Hepatocyte (in vitro differentiated cells): ENCODE measurements around the gene KLHL1. TPM values are rescaled to one million over a fixed set of nuclear protein-coding genes. Genes with fewer than 3 reads are reported as not detected.
A peak's percentile ranks its signal among the peaks of the same experiment; 100 is the strongest.

Source experiments
- DNase-seq: peaks from one replicate; pipeline ENCODE4 v3.0.0-alpha.2; 2016; ENCODE audit warnings: low spot score
- H2AFZ ChIP-seq: fragments of 200-600 bp; sonication (generic); 2 replicates; pipeline ENCODE4 v1.6.0; 2016; ENCODE audit warnings: antibody characterized with exemption, mild to moderate bottlenecking
- H3K27ac ChIP-seq: fragments of 200-600 bp; sonication (generic); 2 replicates; pipeline ENCODE4 v1.5.1; 2016; ENCODE audit warnings: mild to moderate bottlenecking
- H3K27me3 ChIP-seq: fragments of 200-600 bp; sonication (generic); 2 replicates; pipeline ENCODE4 v1.6.1; 2016
- H3K36me3 ChIP-seq: fragments of 200-600 bp; sonication (generic); replicated peaks from 2 replicates; pipeline ENCODE4 v1.5.1; 2016; ENCODE audit warnings: low read depth; ENCODE audit not compliant: insufficient read depth
- H3K4me1 ChIP-seq: fragments of 200-600 bp; sonication (generic); 2 replicates; pipeline ENCODE4 v1.5.1; 2016; ENCODE audit warnings: mild to moderate bottlenecking, moderate library complexity; ENCODE audit not compliant: insufficient read depth
- H3K4me2 ChIP-seq: fragments of 200-600 bp; sonication (generic); 2 replicates; pipeline ENCODE4 v1.6.0; 2016
- H3K4me3 ChIP-seq: fragments of 200-600 bp; sonication (generic); 2 replicates; pipeline ENCODE4 v1.5.1; 2016; ENCODE audit warnings: mild to moderate bottlenecking
- H3K79me2 ChIP-seq: fragments of 200-600 bp; sonication (generic); 2 replicates; pipeline ENCODE4 v1.6.0; 2017; ENCODE audit warnings: mild to moderate bottlenecking
- H3K9me2 ChIP-seq: fragments of 200-600 bp; sonication (generic); replicated peaks from 2 replicates; pipeline ENCODE4 v1.6.0; 2017; ENCODE audit warnings: mild to moderate bottlenecking; ENCODE audit not compliant: insufficient read depth
- H3K9me3 ChIP-seq: fragments of 200-600 bp; sonication (generic); 2 replicates; pipeline ENCODE4 v1.5.1; 2016; ENCODE audit warnings: low read depth, mild to moderate bottlenecking
- H4K20me1 ChIP-seq: fragments of 200-600 bp; sonication (generic); 2 replicates; pipeline ENCODE4 v1.6.0; 2016; ENCODE audit warnings: mild to moderate bottlenecking; ENCODE audit not compliant: insufficient read depth, poor library complexity, severe bottlenecking
- EZH2 ChIP-seq: fragments of 200-600 bp; sonication (generic); IDR thresholded peaks from 2 replicates; pipeline ENCODE4 v1.6.1; 2016; ENCODE audit warnings: antibody characterized with exemption, mild to moderate bottlenecking, borderline replicate concordance
- EZH2phosphoT487 ChIP-seq: fragments of 200-600 bp; sonication (generic); IDR thresholded peaks from one replicate; pipeline ENCODE4 v1.6.1; 2018; ENCODE audit warnings: antibody characterized with exemption, mild to moderate bottlenecking, low read depth, moderate library complexity; ENCODE audit not compliant: unreplicated experiment, severe bottlenecking
- WGBS: methylation state at CpG from one replicate; pipeline ENCODE4 v1.1.6; 2016; ENCODE audit warnings: low lambda C conversion rate; ENCODE audit errors: missing lambda C conversion rate; 5-methylcytosine and 5-hydroxymethylcytosine counted together
- polyA plus RNA-seq: library from polyadenylated mRNA; unstranded; fragments of >200 nt; fragmentation: Nextera tagmentation; extraction: Ambion mirVana; gene quantifications from 2 replicates; pipeline ENCODE4 v1.2.1, GENCODE V29; 2016
- total RNA-seq: library from RNA; depleted of rRNA; stranded (reverse); fragments of >200 nt; gene quantifications from 2 replicates; pipeline ENCODE4 v1.2.3, GENCODE V29; 2014
- TF ChIP-seq, protein P1 (sequence below): fragments of 200-600 bp; sonication (generic); IDR thresholded peaks from 2 replicates; pipeline ENCODE4 v1.5.1; 2016; ENCODE audit warnings: antibody characterized with exemption, mild to moderate bottlenecking; ENCODE audit not compliant: poor library complexity

KLHL1 gene
- total and polyA plus RNA-seq, 2 experiments from 2014 or later: 1.2 TPM

DNA sequence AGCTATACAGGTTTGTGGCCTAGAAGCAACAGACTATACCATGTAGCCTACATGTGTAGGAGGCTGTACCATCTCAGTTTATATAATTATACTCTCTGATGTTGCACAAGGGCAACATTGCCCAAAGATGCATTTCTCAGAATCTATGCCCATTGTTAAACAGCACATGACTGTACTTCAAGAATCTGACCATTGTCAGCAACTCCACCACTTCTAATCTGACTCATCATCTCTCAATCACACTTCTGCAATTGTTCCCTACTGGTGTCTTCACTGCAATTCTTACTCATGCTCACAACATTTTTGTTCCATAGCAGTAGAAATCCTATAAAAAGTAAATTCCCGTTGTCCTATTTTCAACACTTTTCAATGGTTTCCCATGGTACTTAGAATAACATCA is 64.6 kb downstream of the KLHL1 start:
- H3K9me3 ChIP-seq: no peaks in the 10 kb centered on the region
- no peak for TF ChIP-seq EZH2
- TF ChIP-seq EZH2phosphoT487: no peak
- TF ChIP-seq, protein P1, sequence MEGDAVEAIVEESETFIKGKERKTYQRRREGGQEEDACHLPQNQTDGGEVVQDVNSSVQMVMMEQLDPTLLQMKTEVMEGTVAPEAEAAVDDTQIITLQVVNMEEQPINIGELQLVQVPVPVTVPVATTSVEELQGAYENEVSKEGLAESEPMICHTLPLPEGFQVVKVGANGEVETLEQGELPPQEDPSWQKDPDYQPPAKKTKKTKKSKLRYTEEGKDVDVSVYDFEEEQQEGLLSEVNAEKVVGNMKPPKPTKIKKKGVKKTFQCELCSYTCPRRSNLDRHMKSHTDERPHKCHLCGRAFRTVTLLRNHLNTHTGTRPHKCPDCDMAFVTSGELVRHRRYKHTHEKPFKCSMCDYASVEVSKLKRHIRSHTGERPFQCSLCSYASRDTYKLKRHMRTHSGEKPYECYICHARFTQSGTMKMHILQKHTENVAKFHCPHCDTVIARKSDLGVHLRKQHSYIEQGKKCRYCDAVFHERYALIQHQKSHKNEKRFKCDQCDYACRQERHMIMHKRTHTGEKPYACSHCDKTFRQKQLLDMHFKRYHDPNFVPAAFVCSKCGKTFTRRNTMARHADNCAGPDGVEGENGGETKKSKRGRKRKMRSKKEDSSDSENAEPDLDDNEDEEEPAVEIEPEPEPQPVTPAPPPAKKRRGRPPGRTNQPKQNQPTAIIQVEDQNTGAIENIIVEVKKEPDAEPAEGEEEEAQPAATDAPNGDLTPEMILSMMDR: no peak

DNA sequence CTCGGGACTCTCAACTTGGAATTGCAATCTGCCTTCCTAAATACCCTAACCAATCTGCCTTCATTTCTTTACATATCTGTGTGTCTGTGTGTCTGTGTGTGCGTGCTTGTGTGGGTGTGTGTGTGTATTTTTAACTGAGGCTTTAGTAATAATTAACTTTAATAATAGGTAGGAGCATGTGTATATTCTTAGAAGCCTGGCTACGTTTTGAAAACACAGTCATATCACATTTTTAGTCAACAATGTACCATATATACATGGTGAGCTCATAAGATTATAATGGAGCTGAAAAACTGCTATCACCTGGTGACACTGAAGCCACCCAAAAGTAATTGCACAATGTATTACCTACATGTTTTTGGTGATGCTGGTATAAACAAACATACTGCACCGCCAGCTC is 66.1 kb downstream of the KLHL1 start:
- TF ChIP-seq, protein P1: no peak
- TF ChIP-seq EZH2: no peak
- no peak for TF ChIP-seq EZH2phosphoT487
- peak; percentile 2 for DNase-seq

More for the DNA sequence above, 64.6 kb downstream of the KLHL1 start:
- H2AFZ ChIP-seq: no peak overlapping the region
- H3K36me3 ChIP-seq: no peaks in the 10 kb centered on the region
- no peaks in the 10 kb centered on the region for H3K4me1 ChIP-seq
- H3K27me3 ChIP-seq: no peaks in the 10 kb centered on the region
- no peak overlapping the region for H3K27ac ChIP-seq
- no peaks in the 10 kb centered on the region for H4K20me1 ChIP-seq
- no peak for DNase-seq
- H3K4me2 ChIP-seq: no peak overlapping the region
- no peak overlapping the region for H3K4me3 ChIP-seq
- WGBS: 75% methylated on average over 1 of the region's 1 CpG
- no peaks in the 10 kb centered on the region for H3K79me2 ChIP-seq
- H3K9me2 ChIP-seq: no peaks in the 10 kb centered on the region

DNA sequence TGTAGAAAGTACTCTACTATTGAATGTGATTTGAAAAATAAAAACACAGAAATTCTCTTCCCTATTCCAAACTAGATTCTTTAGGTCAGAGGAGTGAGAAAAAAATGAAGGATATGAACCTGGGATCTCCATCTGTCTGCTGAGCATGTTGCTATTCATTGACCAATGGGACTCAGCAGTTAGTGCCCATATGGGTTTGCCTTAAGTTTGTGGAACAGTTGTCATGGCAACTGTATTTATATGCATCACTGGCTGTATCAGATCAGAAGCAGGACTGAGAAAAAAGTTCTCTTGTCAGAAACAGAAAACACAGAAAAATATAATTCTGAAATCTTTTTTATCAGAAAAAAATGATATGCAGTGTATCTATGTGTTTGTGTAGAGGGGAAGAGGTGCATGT is 74.0 kb downstream of the KLHL1 start:
- H3K36me3 ChIP-seq: no peaks in the 10 kb centered on the region
- DNase-seq: no peak
- H3K27me3 ChIP-seq: no peaks in the 10 kb centered on the region
- no peaks in the 10 kb centered on the region for H3K9me2 ChIP-seq
- no peaks in the 10 kb centered on the region for H3K4me1 ChIP-seq
- H3K27ac ChIP-seq: no peak overlapping the region
- no peak overlapping the region for H2AFZ ChIP-seq
- H3K4me3 ChIP-seq: no peak overlapping the region
- no peak overlapping the region for H3K4me2 ChIP-seq
- no peaks in the 10 kb centered on the region for H3K79me2 ChIP-seq
- no peaks in the 10 kb centered on the region for H3K9me3 ChIP-seq
- TF ChIP-seq, protein P1: no peak
- TF ChIP-seq EZH2: no peak
- no peak for TF ChIP-seq EZH2phosphoT487
- H4K20me1 ChIP-seq: no peaks in the 10 kb centered on the region

More for the DNA sequence above, 66.1 kb downstream of the KLHL1 start:
- WGBS: 66% methylated on average over 4 of the region's 4 CpGs
- Histone ChIP-seq H3K79me2 (no peaks in the 10 kb centered on the region), H2AFZ (no peak overlapping the region), H3K27me3 (no peaks in the 10 kb centered on the region), H3K9me2 (no peaks in the 10 kb centered on the region), H4K20me1 (no peaks in the 10 kb centered on the region), H3K36me3 (no peaks in the 10 kb centered on the region), H3K4me3 (no peak overlapping the region), H3K27ac (peak overlapping the region; percentile 53), H3K4me2 (peak overlapping the region; percentile 36), H3K9me3 (no peaks in the 10 kb centered on the region), H3K4me1 (no peaks in the 10 kb centered on the region)

DNA sequence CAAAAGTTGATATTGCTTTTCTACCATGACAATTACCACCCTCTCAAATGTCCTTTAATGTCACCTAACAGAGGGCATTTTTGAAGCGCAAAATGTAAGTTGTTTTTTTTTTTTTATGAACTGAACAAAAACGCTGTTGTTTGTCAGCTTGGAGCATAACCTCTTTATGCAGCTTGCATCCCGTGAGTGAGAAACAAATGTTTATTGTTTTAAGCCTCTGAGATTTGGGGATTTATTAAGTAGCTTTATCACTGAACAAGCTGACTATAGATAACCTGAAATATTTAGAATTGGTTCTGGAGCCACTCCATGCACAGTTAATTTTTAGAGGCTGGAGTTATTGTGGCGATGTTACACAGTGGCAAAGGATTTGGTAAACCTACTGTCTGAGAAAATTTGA is 80.7 kb downstream of the KLHL1 start:
- Histone ChIP-seq H3K4me2 (no peak overlapping the region), H2AFZ (no peak overlapping the region), H3K36me3 (no peaks in the 10 kb centered on the region), H3K9me2 (no peaks in the 10 kb centered on the region), H3K27me3 (no peaks in the 10 kb centered on the region), H3K27ac (no peak overlapping the region), H3K9me3 (no peaks in the 10 kb centered on the region), H3K4me3 (no peak overlapping the region), H3K4me1 (no peaks in the 10 kb centered on the region), H3K79me2 (no peaks in the 10 kb centered on the region), H4K20me1 (no peaks in the 10 kb centered on the region)
- TF ChIP-seq, protein P1: no peak
- TF ChIP-seq EZH2 (no peak), EZH2phosphoT487 (no peak)
- 62% methylated on average over 4 of the region's 4 CpGs for WGBS
- no peak for DNase-seq
